Tibial artery (tissue), 4 donors: ENCODE results near the gene CAMTA1.
"Not testable (repeated sequence)": the region's sequence is repeated elsewhere in the genome, so short reads cannot be mapped to it uniquely, and the experiment has no call there.

Source experiments
- DNase-seq, 2 donors: peaks; one replicate each; pipeline ENCODE4 v3.0.0-alpha.2; 2019
- H3K27ac ChIP-seq, 2 donors: fragments of 200-600 bp; sonication (generic) in 1 of 2; 1 replicate in 1 of 2; 2 replicates in 1 of 2; pipeline ENCODE4 v1.5.1; 2018 to 2019; ENCODE audit warnings: mild to moderate bottlenecking in 1 of 2
- H3K27me3 ChIP-seq, 2 donors: fragments of 200-600 bp; sonication (generic) in 1 of 2; one replicate each; pipeline versions ENCODE4 v1.5.1 to v1.6.0; 2016 to 2019
- H3K36me3 ChIP-seq, 3 donors: fragments of 200-600 bp; sonication (generic) in 2 of 3; one replicate each; pipeline ENCODE4 v1.5.1; 2016 to 2019; ENCODE audit warnings: mild to moderate bottlenecking in 2 of 3
- H3K4me1 ChIP-seq, 4 donors: fragments of 200-600 bp; sonication (generic) in 2 of 4; 1 replicate in 3 of 4; 2 replicates in 1 of 4; pipeline ENCODE4 v1.5.1; 2016 to 2019
- H3K4me3 ChIP-seq, 2 donors: fragments of 200-600 bp; sonication (generic) in 1 of 2; 1 replicate in 1 of 2; 2 replicates in 1 of 2; pipeline ENCODE4 v1.5.1; 2018 to 2019; ENCODE audit warnings: mild to moderate bottlenecking in 2 of 2
- H3K9me3 ChIP-seq, 3 donors: fragments of 200-600 bp; sonication (generic) in 1 of 3; one replicate each; pipeline ENCODE4 v1.5.1; 2016 to 2019
- CTCF ChIP-seq, 2 experiments: fragments of 200-600 bp in 1 of 2; fragments of 450-650 bp in 1 of 2; IDR thresholded peaks; one replicate each; pipeline ENCODE4 v1.5.1; 2017 to 2019; ENCODE audit warnings: antibody characterized with exemption in 2 of 2, mild to moderate bottlenecking in 1 of 2, moderate library complexity in 1 of 2
- intact Hi-C: fragments of 100-400 bp; cut with DNase I; formaldehyde crosslinking; loops from one replicate; pipeline ENCODE4 v1.15.0; 2023; ENCODE audit warnings: low total_unique reads

The CAMTA1 gene

GRCh38 chr1:7150724-7151280 is 365.5 kb downstream of the CAMTA1 start:
- H3K4me1 ChIP-seq: peaks cover 0 to 17% (median 7%) of the 10 kb centered on the region in 4 donors
- no peak for TF ChIP-seq CTCF (IDR thresholded peaks at IDR 0.05)
- H3K36me3 ChIP-seq: no peaks in the 10 kb centered on the region
- no peak for DNase-seq
- H3K4me3 ChIP-seq: no peak overlapping the region
- intact Hi-C loops: no loop called here
- H3K9me3 ChIP-seq: no peaks in the 10 kb centered on the region
- H3K27ac ChIP-seq: no peak overlapping the region
- H3K27me3 ChIP-seq: peaks cover 0 to 3% of the 10 kb centered on the region in 2 donors

GRCh38 chr1:7151978-7152377 is 366.7 kb downstream of the CAMTA1 start:
- no peak for TF ChIP-seq CTCF (IDR thresholded peaks at IDR 0.05)
- intact Hi-C loops: no loop called here
- no peaks in the 10 kb centered on the region for H3K36me3 ChIP-seq

GRCh38 chr1:7152655-7153054 is 367.4 kb downstream of the CAMTA1 start:
- H3K27me3 ChIP-seq: peaks cover 0 to 3% of the 10 kb centered on the region in 2 donors
- H3K9me3 ChIP-seq: no peaks in the 10 kb centered on the region
- no peak overlapping the region for H3K27ac ChIP-seq
- no peak overlapping the region for H3K4me3 ChIP-seq
- intact Hi-C loops: no loop called here
- peaks cover 0 to 17% (median 7%) of the 10 kb centered on the region in 4 donors for H3K4me1 ChIP-seq
- DNase-seq: no peak
- H3K36me3 ChIP-seq: no peaks in the 10 kb centered on the region
- no peak for TF ChIP-seq CTCF (IDR thresholded peaks at IDR 0.05)

More at GRCh38 chr1:7151978-7152377, 366.7 kb downstream of the CAMTA1 start:
- H3K9me3 ChIP-seq: no peaks in the 10 kb centered on the region
- H3K27ac ChIP-seq: no peak overlapping the region
- peaks cover 0 to 3% of the 10 kb centered on the region in 2 donors for H3K27me3 ChIP-seq
- no peak for DNase-seq
- peaks cover 0 to 17% (median 7%) of the 10 kb centered on the region in 4 donors for H3K4me1 ChIP-seq
- H3K4me3 ChIP-seq: no peak overlapping the region

GRCh38 chr1:7153464-7153863 is 368.2 kb downstream of the CAMTA1 start:
- Histone ChIP-seq H3K36me3 (no peaks in the 10 kb centered on the region), H3K27me3 (peaks cover 0 to 3% of the 10 kb centered on the region in 2 donors)
- no peak for TF ChIP-seq CTCF (IDR thresholded peaks at IDR 0.05)

GRCh38 chr1:7159116-7159781 is 374.0 kb downstream of the CAMTA1 start:
- no peak for DNase-seq
- TF ChIP-seq CTCF (IDR thresholded peaks at IDR 0.05): no peak
- intact Hi-C loops: no loop called here
- no peaks in the 10 kb centered on the region for H3K36me3 ChIP-seq
- no peak overlapping the region for H3K4me3 ChIP-seq
- H3K27ac ChIP-seq: no peak overlapping the region
- H3K9me3 ChIP-seq: no peaks in the 10 kb centered on the region
- H3K27me3 ChIP-seq: peaks cover 0 to 10% of the 10 kb centered on the region in 2 donors
- no peaks in the 10 kb centered on the region for H3K4me1 ChIP-seq

More at GRCh38 chr1:7153464-7153863, 368.2 kb downstream of the CAMTA1 start:
- Histone ChIP-seq H3K9me3 (no peaks in the 10 kb centered on the region), H3K4me1 (peaks cover 0 to 17% (median 7%) of the 10 kb centered on the region in 4 donors), H3K27ac (no peak overlapping the region), H3K4me3 (no peak overlapping the region)
- no peak for DNase-seq
- intact Hi-C loops: no loop called here

- not testable (repeated sequence) for DNase-seq
These were observed 383.3 kb downstream of the CAMTA1 start for GRCh38 chr1:7168554-7168953.

More at GRCh38 chr1:7168554-7168953, 383.3 kb downstream of the CAMTA1 start:
- intact Hi-C loops, H3K4me1 ChIP-seq, H3K9me3 ChIP-seq, H3K27ac ChIP-seq, H3K36me3 ChIP-seq, H3K4me3 ChIP-seq: not testable (repeated sequence)
- peaks cover 0 to 14% of the 10 kb centered on the region in 2 donors for H3K27me3 ChIP-seq
